ENCODE measurements around the gene PSPC1.

GRCh38 chr13:19670147-19670546 is 112.6 kb downstream of the PSPC1 start:
- TF ChIP-seq CREB5 (CRISPR knock-in tag; IDR thresholded peaks at IDR 0.05; ENCODE audit: low read depth): no peak
- TF ChIP-seq ZFP3 (CRISPR knock-in tag; IDR thresholded peaks at IDR 0.05): no peak
- no peak for TF ChIP-seq PATZ1 (CRISPR knock-in tag; IDR thresholded peaks at IDR 0.05; ENCODE audit: borderline replicate concordance)
- TF ChIP-seq RARB (CRISPR knock-in tag; IDR thresholded peaks at IDR 0.05): no peak
- no peak for TF ChIP-seq ESRRG (CRISPR knock-in tag; IDR thresholded peaks at IDR 0.05)

Measured in SK-N-SH treated with all-trans-retinoic acid at 6 μM for 48 hours (cell line).